GM21529 (cell line): ENCODE results near the gene FAM217B.
"Not testable (repeated sequence)": the region's sequence is repeated elsewhere in the genome, so short reads cannot be mapped to it uniquely, and the experiment has no call there.

ENCODE experiments used
- ATAC-seq: cut with Tn5 transposase; IDR thresholded peaks from one replicate; pipeline ENCODE4 v1.9.1; 2021; ENCODE audit not compliant: unreplicated experiment

The FAM217B gene

DNA sequence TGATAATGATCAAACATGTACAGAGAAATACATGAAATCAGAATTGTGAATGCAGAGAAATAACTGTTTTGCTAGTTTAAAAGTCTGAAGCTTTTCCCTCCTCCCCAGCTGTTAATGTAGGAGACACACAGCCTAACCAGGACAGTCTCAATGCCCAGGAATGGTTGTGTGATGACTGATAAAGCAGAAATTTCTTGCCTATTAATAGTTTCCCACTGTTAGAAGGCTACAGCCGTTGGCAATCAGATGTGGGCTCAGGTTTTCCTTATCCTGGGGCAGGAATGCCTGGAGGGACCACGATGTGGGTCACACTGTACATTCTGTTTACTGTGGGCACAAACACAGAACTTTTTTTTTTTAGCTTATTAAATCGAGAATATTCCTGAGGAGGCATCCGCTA lies 2.0 kb upstream of the FAM217B start:
- ATAC-seq: no peak

DNA sequence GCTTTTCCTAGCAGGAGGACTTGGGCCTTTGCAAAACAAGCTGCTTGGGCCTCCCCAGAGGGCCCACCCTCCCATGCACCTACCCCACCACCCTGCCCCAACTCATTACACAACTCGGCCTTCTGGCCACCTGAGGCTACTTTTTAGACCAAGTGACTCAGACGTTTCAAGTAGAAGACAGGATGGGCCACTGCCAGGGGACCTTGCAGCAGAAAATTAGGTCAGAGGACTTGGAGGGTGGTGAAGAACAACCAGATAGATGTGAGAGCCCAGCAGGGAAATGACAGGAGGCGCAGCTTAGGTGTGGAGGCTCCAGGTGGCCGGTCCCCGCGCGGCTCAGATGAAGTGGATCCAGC lies 1.5 kb upstream of the FAM217B start:
- ATAC-seq: no peak

DNA sequence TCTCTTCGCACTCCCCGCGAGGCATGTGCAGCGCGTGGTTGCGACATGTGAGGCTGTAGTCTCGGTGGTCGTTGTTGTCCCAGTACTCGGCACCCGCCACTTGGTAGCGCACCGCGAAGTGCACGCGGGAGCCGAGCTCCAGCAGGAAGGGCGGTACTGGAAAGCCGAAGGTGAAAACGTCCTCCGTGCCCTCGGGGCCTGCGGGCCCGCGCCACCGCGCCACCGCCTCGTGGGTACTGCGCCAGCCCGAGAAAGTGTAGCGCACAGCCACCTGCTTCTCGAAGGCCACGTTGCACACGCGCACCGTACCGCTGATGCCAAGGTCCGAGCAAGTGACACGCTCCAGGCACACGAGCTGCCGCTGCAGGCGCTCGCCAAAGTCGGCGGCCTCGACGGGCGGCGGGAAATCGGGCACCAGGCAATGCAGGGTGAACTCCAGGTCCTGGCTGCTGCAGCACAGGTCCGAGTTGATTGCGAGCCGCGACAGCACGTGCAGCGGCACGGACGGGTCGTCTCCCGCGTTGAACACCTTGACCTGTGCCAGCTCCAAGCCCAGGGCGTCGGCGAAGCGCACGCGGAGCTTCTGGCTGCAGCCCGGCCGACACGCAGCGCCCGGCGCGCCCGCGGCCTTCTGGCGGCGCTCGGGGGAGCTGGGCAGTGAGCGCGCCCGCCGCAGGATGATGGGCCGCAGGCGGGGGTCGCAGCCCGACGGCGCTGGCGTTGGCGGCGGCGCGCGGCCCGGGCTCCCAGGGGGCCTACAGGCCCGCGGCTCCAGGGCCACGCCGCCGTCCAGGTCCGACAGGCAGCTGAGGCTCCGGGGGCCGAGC lies 924 bp upstream of the FAM217B start:
- peak; percentile 34 for ATAC-seq

DNA sequence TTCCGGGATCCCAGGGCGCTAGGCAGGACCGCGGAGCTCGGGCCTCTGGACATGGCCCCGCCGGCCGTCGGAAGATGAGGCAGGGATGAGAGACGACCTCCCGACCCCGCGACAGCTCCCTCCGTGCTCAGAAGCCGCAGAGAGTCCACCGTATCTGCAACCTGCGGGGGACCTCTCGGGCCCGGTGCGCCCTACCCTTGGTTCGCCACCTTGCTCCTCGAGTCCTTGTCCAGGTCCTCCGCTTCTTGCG lies 385 bp upstream of the FAM217B start:
- ATAC-seq: peak; percentile 32

DNA sequence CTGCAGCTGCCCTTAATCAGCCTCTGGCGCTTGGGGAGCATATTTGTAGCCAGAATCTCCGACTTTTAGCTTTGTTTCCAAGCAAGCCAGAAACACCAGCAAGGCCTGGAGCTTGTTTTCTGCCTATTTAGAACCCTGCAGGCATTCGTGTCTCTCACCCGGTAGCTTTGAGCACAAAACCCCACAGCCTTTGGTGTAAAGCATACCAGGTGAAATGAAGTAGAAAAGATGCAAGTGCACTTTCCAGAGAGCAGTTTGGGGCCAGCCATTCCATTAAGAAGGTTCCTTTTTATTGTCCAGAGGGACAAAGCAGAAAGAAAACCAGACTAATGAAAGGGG lies 736 bp downstream of the FAM217B start:
- no peak for ATAC-seq

DNA sequence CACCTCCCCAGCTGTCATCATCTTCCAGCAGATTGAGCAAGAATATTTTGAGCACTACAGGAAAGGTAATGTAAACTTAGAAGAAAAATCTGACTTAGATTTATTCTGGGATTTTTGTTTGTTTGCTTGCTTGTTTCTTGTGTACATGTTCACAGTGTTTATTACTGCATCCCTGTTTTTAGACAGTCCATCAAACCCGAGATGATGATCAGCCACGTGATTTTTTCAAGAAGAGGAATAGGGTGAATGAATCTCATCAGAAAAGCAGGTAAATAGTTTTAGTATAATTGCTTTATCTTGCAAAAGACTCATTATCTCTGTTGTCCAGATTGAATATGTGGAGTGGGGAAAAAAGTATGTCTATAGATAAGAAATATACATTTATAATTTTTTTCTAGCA lies 2.1 kb downstream of the FAM217B start:
- no peak for ATAC-seq

DNA sequence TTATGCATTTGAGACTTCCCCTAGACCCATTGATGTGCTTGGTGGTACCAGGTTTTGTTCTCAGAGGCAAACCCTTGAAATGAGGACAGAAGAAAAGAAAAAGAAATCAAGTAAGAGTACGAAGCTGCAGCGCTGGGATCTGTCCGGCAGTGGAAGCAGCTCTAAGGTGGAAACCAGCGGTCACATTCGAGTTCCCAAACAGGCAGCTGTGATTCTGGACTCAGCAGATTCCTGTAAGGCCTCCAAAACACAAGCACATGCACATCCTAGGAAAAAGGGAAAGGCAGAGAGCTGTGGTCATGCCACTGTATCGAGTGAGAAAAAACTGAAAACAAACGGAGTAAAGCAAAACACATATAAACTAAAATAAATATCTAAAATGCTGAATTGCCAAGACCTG lies 4.5 kb downstream of the FAM217B start:
- ATAC-seq: no peak

DNA sequence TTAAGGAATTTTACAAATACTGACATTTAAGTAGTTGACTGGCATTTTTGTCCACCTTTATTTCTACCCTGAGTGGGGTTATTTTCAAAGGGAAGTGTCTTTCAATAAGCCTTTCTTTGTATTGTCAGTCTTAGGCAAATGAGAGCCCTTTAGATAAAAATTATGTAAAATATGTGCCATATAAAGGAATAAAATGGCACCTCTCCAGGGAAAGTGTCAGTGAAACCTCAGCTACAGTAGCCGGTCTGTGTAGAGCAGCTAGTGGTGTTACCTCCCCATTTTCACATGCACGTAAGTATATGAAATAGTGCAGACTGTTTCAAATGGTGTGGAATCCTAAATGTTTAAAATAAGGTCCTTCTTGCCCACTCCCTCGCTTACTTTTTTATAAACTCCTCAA lies 5.0 kb downstream of the FAM217B start:
- ATAC-seq: no peak

DNA sequence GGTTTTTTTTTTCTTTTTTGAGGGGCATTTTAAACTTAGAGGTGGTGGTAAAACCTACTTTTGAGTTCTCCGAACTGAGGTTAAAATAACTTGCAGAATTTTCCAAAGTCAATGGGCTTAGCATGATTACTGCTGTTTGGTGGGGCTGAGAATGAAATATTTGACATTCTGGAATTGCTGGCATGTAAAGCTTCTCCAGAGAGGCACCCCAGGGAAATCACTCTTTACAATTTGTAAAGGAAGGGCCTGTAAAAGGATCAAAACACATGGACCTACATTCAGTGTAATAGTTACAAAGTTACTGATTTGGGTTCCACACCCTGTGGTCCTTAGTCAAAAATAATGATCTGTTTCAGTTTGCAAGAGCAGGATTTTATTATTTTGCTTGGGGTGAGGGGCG lies 5.5 kb downstream of the FAM217B start:
- no peak for ATAC-seq

DNA sequence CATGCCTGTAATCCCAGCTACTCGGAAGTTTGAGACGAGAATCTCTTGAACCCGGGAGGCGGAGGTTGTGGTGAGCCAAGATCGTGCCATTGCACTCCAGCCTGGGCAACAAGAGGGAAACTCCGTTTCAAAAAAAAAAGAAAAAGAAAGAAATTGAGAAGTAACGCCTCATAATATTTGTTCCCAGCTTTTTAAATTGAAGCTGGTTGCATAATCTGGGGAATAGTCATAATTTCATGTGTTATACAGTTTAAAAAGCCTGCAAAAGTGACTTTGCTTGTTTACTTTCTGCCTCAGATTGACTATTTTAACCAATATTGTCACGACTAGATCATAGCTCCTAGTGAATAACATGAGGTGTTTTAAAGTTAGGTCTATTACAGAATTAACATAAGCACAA lies 7.2 kb downstream of the FAM217B start:
- no peak for ATAC-seq

DNA sequence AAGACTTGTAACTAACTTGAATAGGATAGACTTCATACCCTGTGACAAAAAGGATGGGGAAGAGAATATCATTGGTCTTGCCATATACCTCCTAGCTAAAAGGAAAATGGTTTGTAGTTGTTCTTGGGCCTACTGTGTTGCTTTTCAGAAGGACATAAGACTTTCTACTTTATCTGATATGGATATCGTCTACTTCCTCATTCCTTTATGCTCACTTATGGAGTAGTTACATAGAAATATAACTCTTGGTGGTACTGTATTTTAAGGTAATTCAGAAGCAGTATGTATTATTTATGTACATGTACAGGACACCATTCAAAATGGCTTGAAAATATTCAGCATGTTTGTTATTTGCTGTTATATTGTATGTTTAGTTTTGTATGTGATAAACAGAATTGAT lies 8.0 kb downstream of the FAM217B start:
- ATAC-seq: no peak

DNA sequence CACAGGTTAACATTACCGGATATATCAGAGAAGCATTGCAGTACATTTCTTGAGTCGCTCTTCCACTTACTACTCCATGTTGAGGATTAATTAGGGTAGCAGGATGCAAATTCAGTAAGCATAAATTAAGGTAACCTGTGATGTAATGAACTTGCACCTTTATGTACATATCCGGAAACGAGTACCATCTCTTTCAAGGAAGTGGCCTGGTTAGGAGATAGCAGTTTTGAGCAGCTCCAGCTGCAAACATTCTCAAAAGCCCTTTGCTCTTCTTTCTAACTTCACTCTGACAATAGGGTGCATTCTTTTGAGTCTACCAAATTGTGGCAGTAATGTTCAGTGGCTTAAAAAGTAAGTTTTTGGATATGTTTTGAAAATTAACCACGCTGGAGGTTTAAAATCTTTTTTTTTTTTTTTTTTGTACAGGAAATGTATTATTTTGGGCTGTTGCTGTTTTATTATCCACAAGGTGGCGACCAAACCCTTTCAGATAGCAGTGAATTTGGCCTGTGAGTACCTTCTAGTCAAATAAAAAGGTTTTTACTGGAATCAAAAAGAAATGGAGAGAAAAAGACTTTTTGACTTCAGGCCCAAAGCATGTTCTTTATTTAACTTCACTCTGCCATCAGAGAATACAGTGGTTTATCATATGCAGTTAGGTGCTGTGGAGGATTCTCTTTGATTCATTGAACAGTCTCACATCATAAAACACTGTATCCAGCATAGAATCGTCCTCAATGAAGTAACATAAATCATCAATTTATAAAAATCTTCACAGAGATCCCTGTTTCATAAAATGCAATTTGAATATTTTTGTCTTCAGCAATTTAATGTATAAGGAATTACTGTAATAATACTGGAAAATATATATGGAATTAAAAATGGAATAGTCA lies 8.9 kb downstream of the FAM217B start:
- peak; percentile 77 for ATAC-seq

DNA sequence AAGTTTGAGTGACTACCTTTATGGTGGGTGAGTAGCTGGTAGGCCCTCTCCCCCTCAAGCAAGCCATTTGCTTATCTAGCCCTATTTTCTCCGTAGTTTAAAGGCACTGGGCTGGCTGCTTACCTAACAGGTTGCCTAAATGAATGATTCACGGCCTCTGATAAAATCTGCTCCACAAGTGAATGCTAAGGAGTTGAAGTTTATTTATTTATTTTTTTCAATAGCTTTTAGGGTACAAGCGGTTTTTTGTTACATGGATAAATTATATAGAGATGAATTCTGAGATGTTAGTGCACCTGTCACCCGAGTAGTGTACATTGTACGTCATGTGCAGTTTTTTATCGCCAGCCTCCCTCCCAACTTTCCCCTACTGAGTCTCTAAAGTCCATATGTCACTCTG lies 9.7 kb downstream of the FAM217B start:
- ATAC-seq: no peak

DNA sequence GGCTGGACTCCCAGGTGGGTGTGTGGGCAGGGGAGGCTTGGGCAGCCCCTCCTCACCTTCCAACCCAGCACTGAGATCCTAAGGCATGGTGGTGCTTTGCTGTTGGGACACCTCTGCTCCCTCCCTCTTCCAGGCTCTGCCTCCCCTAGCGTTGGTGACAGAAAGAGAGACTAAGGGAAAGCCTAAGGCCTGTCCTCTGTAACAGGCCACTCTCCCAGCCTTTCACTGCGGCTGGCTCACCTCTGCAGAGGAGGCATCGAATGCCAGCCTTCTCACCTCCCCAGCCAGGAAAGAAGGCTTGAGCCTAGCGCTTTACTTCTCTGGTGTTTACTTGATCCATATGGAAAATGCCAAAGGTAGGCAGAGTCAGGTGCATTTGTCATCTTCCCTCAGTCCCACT lies 14.5 kb downstream of the FAM217B start:
- no peak for ATAC-seq

DNA sequence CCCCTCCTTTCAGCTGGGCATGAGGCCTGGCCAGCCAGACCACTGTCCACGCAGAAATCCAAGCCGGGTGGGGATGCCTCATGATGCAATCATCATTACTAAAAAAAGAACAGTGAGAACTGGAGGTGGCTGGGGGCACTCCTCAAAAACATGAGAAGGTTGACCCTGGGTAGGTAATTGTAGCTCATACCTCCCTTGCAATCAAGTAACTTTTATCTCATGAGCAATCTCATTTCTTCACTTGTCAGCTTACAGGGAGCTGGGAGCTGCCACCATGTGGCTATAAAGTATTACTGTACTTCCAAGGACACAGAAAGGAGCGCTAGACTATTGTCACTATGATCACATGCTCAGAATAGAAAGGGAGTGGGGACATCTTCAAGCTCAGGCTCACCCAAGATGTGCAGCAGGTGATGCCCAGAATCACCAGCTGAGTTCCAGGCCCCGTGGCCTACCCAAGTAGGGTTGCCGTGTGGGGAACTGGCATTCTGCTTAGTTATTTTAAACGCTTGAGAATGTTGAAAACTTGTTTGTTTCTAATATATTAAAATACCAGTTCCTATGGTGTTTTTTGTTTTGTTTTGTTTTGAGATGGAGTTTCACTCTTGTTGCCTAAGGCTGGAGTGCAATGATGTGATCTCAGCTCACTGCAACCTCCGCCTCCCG lies 15.1 kb downstream of the FAM217B start:
- ATAC-seq: no peak

DNA sequence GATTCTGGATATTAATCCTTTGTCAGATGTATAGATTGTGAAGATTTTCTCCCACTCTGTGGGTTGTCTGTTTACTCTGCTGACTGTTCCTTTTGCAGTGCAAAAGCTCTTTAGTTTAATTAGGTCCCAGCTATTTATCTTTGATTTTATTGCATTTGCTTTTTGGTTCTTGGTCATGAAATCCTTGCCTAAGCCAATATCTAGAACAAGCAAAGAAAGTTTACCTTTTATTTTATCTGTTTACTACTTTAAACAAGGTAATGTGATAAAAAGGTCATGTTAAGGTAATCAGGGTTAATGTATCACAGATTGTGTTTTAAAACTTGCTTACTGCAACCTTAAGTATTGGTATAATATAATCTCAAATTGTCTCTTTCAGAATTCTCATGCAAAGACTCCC lies 17.4 kb downstream of the FAM217B start:
- ATAC-seq: not testable (repeated sequence)

DNA sequence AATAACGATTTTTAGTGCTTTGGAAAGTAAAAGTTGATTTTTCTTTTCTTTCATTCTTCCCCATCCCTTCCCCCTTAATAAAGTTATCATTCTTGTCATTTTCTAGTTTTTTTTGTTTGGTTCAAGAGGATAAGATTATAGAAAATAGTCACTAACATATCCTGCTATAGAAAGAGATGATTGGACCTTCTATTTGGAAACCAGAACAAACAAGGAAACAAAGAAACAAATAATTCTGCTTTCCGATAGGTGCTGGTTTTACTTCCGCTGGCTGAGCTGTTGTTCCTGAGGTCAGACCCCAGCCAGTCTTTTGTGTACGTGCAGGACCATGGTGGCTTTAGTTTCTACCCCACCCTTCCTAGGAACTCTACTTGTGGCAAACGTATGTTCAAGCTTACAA lies 17.9 kb downstream of the FAM217B start, which contains the start of gene CDH26:
CDH26 (plus strand) TSS at position 301 of the 400 bp plus-strand sequence. CDS start 304 bp downstream, outside the sequence.
- ATAC-seq: no peak

DNA sequence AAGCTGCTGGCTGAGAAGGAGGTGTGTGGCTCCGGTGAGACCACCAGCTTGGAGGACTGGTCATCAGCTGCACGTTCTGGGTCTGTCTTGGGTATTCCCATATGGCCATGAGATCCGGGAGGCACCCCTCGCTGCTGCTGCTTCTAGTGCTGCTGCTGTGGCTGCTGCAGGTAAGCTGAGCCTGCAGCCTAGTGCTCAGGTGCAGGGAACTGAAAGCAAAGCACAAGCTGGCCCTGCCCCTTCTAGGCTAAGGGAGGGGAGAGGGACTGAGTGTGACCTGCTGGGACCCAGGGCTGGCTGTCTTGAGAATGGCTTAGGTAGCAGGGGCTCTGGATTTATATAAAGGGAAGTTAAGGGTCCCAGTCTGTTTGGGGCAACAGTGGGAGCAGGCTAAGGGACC lies 18.4 kb downstream of the FAM217B start:
- ATAC-seq: no peak

DNA sequence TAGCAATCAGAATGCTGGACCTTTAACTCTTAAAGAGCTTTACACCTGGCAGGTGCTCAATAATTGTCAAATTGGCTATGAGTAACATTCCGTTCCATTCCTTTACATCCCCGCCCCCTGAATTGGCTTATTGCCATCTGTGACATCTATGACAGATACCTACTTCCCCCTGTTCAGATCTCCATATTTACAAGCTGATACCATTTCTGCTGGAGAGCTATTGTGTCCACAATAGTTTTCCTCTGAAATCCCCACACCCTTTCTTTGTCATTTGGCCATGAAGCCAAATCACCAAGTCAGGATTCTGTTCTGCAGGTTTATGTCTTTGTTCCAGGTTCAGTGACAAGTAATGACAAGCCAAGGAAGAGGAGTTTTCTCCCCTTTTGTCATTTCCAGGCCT lies 21.2 kb downstream of the FAM217B start:
- ATAC-seq: no peak

DNA sequence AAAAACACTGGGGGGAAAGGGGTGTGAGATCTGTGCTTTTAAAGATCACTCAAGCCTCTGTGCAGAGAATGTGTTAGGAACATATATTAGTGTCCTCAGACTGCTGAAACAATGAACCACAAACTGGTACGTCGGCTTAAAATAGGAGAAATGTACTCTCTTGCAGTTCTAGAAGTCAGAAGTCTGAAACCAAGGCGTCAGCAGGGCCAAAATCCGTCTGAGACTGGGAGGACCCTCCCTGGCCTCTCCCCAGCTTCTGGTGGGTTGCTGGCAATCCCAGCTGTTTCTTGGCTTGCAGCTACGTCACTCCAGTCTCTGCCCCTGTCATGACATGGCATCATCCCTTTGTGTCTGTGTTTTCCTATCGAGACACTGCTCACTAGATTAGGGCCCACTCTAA lies 22.0 kb downstream of the FAM217B start:
- no peak for ATAC-seq

DNA sequence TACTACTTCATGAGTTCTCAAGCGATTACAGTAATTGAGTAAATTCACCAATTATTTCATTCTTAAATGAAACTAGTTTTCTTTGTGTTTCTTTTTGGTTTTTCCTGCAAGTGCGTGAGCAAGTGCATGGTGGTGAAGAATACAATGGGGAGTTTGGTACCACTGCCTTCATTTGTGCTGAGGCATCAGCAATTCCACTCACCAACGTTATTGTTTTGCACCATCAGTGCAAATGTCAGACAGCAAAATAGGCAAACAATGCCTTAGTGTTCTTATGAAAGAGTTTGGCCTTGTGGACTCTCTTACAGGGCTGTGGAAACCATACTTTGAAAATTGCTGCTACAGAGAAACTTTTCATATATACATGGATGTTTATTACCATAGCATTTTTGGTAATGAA lies 26.2 kb downstream of the FAM217B start:
- ATAC-seq: no peak

DNA sequence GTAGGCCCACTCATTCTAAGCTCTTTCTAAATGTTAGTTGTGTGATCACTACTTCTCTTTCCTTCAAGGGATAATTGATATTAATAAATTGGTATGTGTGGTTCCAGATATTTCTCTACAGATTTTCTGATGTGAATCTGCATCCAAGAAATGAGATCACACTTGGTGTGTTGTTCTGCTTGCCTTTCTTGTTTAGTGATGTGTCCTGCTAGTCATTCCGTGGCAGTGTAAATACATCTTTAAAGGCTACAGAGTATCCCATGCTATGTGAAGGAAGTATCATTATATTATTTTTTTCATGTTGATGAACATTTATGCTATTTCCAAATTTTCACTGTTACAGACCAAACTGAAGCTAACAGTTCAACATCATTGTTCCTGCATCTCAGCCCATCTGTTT lies 31.2 kb downstream of the FAM217B start:
- ATAC-seq: no peak
